ENCODE measurements around the gene DISC1. TPM values are rescaled to one million over a fixed set of nuclear protein-coding genes. Genes with fewer than 3 reads are reported as not detected.
A peak's percentile ranks its signal among the peaks of the same experiment; 100 is the strongest.

The DISC1 gene
- total and polyA plus RNA-seq, 2 of the 13 experiments (the other 11 are each of a cell fraction or from before 2014, with no cell fraction given), result 4.2 to 4.6 TPM

GRCh38 chr1:232049335-232049734 is 422.7 kb downstream of the DISC1 start:
- DNase-seq (ENCODE audit: low spot score) (peak; percentile 37), FAIRE-seq (no peak), ATAC-seq (peak; percentile 55)
- BruUV-seq (replicated peaks), result no TSS peak
- Histone ChIP-seq H3K79me2 (ENCODE audit: insufficient read depth, low read length) (no peaks in the 10 kb centered on the region), H3K4me3 (replicated peaks in 1 of 3; ENCODE audit: insufficient read depth in 1 of 3, low read depth in 2 of 3, low read length in 3 of 3) (no peak overlapping the region), H3K36me3 (replicated peaks in 1 of 2; ENCODE audit: control insufficient read depth in 1 of 2, insufficient read depth in 2 of 2, low read length in 2 of 2) (no peaks in the 10 kb centered on the region), H4K20me1 (ENCODE audit: insufficient read depth, low read length) (no peaks in the 10 kb centered on the region), H3K9ac (ENCODE audit: insufficient read depth, low read depth, low read length) (no peak overlapping the region), H3K9me3 (ENCODE audit: low read length) (no peaks in the 10 kb centered on the region), H3K4me2 (ENCODE audit: low read depth, low read length) (no peak overlapping the region), H3K27ac (ENCODE audit: extremely low read length, insufficient read depth, low read length) (no peak overlapping the region), H3K4me1 (ENCODE audit: insufficient read depth, low read length) (no peaks in the 10 kb centered on the region), H2AFZ (ENCODE audit: low read length) (no peak overlapping the region), H3K27me3 (ENCODE audit: control insufficient read depth in 1 of 2, insufficient read depth in 2 of 2, low read length in 2 of 2) (no peaks in the 10 kb centered on the region; a peak in 1 of 5 replicates)
- WGBS (ENCODE audit: low lambda C conversion rate), result 5% methylated on average over 4 of the region's 4 CpGs
- intact Hi-C loops (cut with micrococcal nuclease; ENCODE audit: unreplicated experiment) (no loop called here), in situ Hi-C loops (cut with HindIII; ENCODE audit: extremely low pct_ligation_motif_present, low pct_unique_long_range_greater_than_20kb) (no loop called here)
- CTCF ChIA-PET (ENCODE audit: low intra/inter-chr PET ratio, low total read pairs), result no interaction called here
- POLR2A ChIA-PET, result no interaction called here
- TF ChIP-seq KAT8 (CRISPR knock-in tag; IDR thresholded peaks at IDR 0.05) (no peak), SP140L (CRISPR knock-in tag; IDR thresholded peaks at IDR 0.05; ENCODE audit: borderline replicate concordance) (no peak), NR2F6 (IDR thresholded peaks at IDR 0.05) (0 out of 2 replicates have a peak, but pooled peaks have one; percentile 19), NR2F6 (CRISPR knock-in tag; IDR thresholded peaks at IDR 0.05) (no peak), NR2F1 (CRISPR knock-in tag; IDR thresholded peaks at IDR 0.05) (peak in 1 of 2 experiments; percentile 67; a peak in 3 of 4 replicates), ZNF878 (CRISPR knock-in tag; IDR thresholded peaks at IDR 0.05) (no peak), ZBTB25 (CRISPR knock-in tag; IDR thresholded peaks at IDR 0.05) (no peak)

- peaks cover 0 to 6% of the 10 kb centered on the region in 2 experiments; a peak in 2 of 5 replicates for H3K27me3 ChIP-seq (ENCODE audit: control insufficient read depth in 1 of 2, insufficient read depth in 2 of 2, low read length in 2 of 2)
- DNase-seq (ENCODE audit: low spot score) (no peak), FAIRE-seq (no peak), ATAC-seq (no peak)
- no peak overlapping the region for H3K4me2 ChIP-seq (ENCODE audit: low read depth, low read length)
- no peak overlapping the region for H3K4me3 ChIP-seq (replicated peaks in 1 of 3; ENCODE audit: insufficient read depth in 1 of 3, low read depth in 2 of 3, low read length in 3 of 3)
- intact Hi-C loops (cut with micrococcal nuclease; ENCODE audit: unreplicated experiment), result no loop called here
- in situ Hi-C loops (cut with HindIII; ENCODE audit: extremely low pct_ligation_motif_present, low pct_unique_long_range_greater_than_20kb), result no loop called here
- WGBS (ENCODE audit: low lambda C conversion rate), result 21% methylated on average over 10 of the region's 10 CpGs
- BruUV-seq (replicated peaks), result no TSS peak
- H3K27ac ChIP-seq (ENCODE audit: extremely low read length, insufficient read depth, low read length), result no peak overlapping the region
- H2AFZ ChIP-seq (ENCODE audit: low read length), result no peak overlapping the region
- CTCF ChIA-PET (ENCODE audit: low intra/inter-chr PET ratio, low total read pairs), result no interaction called here
- no peaks in the 10 kb centered on the region for H3K36me3 ChIP-seq (replicated peaks in 1 of 2; ENCODE audit: control insufficient read depth in 1 of 2, insufficient read depth in 2 of 2, low read length in 2 of 2)
- H3K9me3 ChIP-seq (ENCODE audit: low read length), result no peaks in the 10 kb centered on the region
- H3K9ac ChIP-seq (ENCODE audit: insufficient read depth, low read depth, low read length), result no peak overlapping the region
- TF ChIP-seq ZFP90 (CRISPR knock-in tag; IDR thresholded peaks at IDR 0.05; ENCODE audit: borderline replicate concordance) (no peak), ZNF609 (CRISPR knock-in tag; IDR thresholded peaks at IDR 0.05; ENCODE audit: borderline replicate concordance) (no peak), CBFB (CRISPR knock-in tag; IDR thresholded peaks at IDR 0.05) (no peak), ZNF138 (CRISPR knock-in tag; IDR thresholded peaks at IDR 0.05; ENCODE audit: low read depth) (no peak), NFE2 (CRISPR knock-in tag; IDR thresholded peaks at IDR 0.05) (no peak), ZFX (CRISPR knock-in tag; IDR thresholded peaks at IDR 0.05; ENCODE audit: low read depth) (no peak), ZNF383 (CRISPR knock-in tag; IDR thresholded peaks at IDR 0.05; ENCODE audit: borderline replicate concordance) (no peak)
- H4K20me1 ChIP-seq (ENCODE audit: insufficient read depth, low read length), result no peaks in the 10 kb centered on the region
- H3K4me1 ChIP-seq (ENCODE audit: insufficient read depth, low read length), result no peaks in the 10 kb centered on the region
- POLR2A ChIA-PET, result no interaction called here
- no peaks in the 10 kb centered on the region for H3K79me2 ChIP-seq (ENCODE audit: insufficient read depth, low read length)
Measured at GRCh38 chr1:232057217-232057895, 430.8 kb downstream of the DISC1 start.
